CMK (cell line): Measurements from ENCODE around the gene TMEM141.
"Not testable (repeated sequence)": the region's sequence is repeated elsewhere in the genome, so short reads cannot be mapped to it uniquely, and the experiment has no call there.

Experiments used
- DNase-seq: peaks from one replicate; pipeline ENCODE4 v3.0.0-alpha.2; 2010; ENCODE audit warnings: low read depth

TMEM141 gene

DNA sequence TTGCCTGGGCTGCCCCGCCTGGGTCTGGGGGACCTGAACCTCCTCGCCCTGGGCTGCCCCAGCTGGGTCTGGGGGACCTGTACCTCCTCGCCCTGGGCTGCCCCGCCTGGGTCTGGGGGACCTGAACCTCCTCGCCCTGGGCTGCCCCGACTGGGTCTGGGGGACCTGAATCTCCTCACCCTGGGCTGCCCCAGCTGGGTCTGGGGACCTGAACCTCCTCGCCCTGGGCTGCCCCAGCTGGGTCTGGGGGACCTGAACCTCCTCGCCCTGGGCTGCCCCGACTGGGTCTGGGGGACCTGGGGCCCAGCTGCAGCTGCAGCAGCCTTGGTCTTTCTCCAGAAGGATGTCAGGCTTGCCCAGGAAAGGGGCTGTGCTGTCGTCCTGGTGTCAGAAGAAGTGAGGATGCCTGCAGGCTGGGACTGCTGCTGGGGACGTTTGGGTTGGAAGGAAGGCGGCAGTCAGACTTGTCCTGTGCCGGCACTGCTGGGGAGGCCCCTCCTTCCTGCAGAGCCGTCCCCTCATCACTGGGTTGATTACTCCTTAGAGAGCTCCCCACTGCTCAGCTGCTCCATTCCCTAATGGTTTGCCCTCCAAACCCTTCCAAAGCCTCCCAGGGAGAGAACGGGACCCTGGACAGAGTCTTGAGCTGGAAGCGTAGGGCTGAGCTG, 42.4 kb downstream of the TMEM141 start:
- not testable (repeated sequence) for DNase-seq

DNA sequence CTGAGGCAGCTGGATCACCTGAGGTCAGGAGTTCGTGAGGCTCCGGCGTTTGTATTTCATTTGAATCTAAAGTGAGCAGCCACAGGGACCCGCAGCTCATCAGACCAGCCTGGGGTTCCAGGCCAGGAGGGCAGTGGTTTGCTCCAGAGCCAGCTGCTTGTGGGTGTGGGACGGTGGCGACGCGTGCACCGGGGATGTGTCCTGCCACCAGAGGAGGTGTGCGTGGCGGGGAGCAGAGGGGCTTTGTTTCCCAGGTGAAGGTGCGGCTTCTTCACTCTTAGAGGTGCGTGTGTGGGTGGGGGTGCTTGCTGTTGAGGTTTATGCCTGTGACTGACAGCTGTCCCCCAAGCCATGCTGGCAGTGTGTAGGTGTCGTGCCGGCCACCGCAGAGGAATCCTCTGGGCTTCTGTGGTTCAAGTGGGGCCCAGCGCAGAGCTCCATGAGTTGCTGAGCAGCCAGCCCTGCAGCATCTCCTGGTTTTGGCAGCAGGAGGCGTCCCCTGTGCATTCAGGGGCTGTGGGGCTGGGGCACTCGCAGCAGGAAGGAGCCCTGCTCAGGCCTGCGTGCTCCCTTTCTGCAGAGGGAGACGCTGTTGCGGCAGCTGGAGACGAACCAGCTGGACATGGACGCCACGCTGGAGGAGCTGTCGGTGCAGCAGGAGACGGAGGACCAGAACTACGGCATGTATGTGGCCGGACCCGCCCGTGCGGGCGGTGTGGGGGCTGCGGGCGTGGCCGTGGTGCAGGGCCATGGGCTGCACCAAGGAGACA, 44.2 kb downstream of the TMEM141 start:
- DNase-seq = no peak

DNA sequence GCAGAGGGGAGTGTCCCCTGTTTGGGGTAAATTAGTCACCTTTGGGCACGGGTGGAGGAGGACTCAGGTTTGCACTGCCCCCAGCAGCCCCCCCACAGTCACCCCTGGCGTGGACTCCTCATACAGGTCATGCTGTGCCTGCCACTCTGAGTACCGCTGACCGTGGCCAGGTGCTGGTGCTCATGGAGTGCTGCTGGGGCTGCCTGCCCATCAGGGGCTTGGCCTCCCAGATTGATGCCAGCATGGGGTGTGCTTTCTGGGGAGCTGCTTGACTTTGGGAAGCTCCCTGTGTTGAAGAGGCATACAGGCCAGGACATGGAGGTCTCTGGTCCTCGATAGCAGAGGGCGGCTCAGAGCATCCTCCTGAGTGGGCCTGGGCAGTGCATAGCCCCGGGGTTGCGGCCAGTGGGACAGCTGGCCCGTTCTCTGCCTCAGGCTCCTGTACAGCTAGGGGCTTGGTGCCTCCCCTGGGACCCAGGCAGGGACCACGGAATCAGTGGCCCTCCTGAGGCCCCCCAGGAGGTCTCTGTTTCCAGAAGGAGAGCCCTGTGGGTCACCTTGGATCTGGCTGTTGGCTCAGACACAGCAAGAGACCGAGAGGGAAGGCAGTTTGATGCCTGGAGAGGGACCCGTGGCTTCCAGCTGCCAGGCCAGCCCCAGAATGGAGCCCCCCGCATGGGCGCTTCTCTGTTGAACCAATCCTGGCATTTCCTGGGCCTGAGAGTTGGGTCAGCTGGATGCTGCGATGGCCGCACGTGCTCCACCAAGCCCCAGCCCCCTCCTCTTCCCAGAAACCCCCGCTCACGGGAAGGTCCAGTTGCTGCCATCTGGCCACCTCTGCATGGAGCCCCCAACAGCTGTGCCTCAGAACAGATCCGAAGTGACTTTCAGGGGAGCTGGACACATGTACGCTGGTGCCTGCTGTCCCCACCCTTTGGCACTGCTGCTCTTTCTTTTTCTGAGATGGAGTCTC, 45.1 kb downstream of the TMEM141 start:
- no peak for DNase-seq

DNA sequence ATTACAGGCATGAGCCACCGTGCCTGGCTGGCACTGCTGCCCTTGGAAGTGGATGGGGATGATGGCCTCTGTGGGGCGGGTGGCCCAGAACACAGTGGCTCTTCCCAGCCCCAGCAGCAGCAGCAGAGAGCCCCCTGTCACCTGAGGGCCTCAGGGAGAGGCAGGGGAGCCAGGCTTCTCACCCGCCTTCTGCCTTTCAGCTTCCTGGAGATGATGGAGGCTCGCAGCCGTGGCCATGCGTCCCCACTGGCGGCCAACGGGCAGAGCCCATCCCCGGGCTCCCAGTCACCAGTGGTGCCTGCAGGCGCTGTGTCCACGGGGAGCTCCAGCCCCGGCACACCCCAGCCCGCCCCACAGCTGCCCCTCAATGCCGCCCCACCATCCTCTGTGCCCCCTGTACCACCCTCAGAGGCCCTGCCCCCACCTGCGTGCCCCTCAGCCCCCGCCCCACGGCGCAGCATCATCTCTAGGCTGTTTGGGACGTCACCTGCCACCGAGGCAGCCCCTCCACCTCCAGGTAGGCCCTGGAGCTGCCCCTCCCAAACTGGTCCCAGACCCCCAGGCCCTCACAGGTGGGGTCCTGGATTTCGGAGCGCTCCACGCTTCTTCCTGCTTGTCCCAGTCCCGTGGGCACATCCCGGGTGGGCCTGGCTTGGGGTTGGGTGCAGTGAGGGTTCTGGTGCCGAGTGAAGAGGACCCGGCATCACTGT, 46.2 kb downstream of the TMEM141 start:
- no peak for DNase-seq

DNA sequence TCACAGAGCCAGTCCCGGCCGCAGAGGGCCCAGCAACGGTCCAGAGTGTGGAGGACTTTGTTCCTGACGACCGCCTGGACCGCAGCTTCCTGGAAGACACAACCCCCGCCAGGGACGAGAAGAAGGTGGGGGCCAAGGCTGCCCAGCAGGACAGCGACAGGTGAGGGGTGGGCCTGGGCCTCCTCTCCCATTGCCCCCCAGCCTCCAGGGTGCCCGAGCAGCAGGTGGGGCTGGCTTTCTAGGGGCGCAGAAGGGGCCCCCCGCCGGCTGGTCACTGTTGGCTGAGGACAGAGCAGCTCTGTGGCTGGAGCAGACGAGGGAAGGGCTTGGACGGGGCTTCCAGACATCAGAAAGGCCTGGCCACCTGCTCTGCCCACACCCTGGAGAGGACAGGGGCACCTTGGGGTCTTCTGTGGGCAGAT, 46.7 kb downstream of the TMEM141 start:
- not testable (repeated sequence) for DNase-seq

DNA sequence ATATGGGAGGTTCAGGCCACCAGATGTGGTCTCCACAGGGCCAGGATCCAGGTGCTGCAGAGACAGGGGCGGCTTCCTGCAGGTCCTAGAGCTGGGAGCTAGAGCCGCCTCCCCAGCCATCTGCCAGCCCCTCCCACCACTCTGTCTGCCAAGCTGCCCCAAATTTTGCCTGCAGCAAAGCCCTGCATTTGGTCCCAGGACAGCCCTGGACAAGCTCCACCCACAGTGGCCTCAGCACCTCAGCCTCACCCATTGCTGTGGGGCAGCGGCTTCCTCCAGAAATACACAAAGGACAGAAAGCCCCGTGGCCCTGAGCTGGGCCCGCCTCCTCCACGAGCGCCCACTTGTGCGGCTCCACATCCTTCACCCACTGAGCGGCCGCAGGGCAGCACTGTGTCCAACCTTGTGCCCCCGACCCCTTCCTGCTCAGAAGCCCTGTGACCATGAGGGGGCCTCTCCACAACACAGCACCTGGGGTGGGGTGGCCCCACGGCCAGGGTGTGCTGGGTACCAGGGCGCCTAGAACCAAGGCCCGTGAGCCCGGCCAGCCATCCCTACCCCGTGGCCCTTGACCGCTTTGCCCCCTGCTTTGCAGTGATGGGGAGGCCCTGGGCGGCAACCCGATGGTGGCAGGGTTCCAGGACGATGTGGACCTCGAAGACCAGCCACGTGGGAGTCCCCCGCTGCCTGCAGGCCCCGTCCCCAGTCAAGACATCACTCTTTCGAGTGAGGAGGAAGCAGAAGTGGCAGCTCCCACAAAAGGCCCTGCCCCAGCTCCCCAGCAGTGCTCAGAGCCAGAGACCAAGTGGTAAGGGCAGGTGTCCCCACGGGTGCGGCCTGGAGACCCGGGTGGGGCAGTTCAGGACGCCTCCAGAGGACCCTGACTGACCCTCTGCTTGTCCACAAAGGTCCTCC, 47.4 kb downstream of the TMEM141 start:
- no peak for DNase-seq

DNA sequence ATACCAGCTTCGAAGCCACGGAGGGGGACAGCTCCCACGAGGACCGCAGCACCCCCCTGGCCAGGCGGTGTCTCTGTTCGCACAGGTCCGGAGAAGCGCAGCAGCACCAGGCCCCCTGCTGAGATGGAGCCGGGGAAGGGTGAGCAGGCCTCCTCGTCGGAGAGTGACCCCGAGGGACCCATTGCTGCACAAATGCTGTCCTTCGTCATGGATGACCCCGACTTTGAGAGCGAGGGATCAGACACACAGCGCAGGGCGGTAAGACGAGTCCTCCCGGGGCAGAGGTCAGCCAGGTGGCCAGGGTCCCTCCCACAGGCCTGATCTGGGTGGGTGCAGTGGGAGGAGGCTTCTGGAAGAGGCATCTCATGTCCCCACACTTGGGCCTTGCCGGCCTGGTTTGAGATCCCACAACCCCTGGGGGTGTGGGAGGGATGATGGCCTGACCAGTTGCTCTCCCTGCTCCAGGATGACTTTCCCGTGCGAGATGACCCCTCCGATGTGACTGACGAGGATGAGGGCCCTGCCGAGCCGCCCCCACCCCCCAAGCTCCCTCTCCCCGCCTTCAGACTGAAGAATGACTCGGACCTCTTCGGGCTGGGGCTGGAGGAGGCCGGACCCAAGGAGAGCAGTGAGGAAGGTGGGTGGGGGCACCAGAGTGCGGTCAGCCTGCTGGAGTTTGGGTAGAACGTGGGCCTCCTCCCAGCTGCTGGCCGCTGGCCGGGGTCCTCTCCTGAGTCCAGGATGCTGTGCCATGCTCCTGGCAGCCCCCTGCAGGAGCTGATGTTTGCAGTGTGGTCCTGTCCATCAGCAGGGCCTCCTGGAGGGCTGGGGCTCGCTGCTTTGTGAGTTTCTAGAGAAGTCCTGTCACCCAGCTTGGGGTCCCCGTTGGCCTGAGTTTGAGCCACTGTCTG, 48.3 kb downstream of the TMEM141 start:
- DNase-seq = no peak

DNA sequence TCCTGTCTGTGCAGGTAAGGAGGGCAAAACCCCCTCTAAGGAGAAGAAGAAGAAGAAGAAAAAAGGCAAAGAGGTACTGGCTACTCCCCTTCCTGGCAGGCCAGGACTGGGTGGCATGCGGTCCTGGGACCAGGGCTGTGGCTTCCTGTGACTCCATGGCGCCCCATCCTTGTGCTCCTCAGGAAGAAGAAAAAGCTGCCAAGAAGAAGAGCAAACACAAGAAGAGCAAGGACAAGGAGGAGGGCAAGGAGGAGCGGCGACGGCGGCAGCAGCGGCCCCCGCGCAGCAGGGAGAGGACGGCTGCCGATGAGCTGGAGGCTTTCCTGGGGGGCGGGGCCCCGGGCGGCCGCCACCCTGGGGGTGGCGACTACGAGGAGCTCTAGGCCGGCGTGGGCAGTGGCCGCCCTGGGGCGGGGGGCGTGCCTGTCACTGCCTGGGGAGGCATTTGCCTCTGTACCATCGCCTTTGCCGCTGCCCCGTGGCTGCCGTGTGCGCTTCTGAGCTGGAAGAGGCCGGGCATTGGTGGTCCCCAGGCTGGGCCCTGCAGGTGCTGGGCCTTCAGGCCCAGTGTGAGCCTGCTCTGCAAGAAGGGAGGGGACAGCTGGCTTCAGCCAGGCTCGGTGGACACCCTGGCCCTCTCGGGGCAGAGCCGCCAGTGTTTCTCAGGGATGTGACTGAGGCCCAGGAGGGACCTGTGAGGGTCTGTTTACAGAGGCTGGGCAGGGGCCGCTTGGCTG, 49.2 kb downstream of the TMEM141 start:
- DNase-seq = no peak

DNA sequence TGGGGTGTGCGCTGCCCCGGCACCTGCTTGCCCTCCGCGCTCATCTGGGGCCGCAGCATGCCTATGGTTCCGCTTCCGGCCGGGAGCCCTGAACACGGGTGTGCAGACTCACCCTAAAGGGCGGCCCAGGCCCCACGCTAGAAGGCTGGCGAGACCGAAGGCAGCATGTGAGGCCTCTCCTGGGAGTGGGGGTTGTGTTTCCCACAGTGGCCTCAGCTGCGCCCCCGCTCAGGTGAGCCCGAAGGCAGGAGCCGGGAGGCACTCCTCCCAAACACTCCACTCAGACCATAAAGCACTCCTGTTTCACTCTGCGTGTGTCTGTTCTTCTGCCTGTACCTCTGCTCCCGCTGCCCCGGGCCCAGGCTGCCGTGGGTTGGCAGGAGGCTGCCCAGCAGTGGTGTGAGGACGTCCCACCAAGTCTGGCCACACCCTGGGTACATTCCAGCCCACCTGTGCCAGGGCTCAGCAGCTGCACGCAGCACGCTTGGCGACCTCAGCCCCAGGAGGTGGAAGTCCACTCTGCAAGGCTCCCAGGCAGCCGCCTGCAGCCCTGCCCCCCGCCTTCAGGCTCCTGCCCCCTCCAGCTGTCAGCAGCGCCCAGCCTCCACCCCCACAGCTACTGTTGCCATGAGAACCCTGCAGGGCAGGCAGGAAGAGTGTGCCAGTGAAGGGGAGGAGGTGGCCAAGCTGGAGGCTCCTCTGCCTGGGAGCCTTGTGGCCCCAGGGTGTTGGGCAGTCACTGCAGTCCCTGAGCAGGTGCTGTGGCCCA, 49.9 kb downstream of the TMEM141 start:
- no peak for DNase-seq

DNA sequence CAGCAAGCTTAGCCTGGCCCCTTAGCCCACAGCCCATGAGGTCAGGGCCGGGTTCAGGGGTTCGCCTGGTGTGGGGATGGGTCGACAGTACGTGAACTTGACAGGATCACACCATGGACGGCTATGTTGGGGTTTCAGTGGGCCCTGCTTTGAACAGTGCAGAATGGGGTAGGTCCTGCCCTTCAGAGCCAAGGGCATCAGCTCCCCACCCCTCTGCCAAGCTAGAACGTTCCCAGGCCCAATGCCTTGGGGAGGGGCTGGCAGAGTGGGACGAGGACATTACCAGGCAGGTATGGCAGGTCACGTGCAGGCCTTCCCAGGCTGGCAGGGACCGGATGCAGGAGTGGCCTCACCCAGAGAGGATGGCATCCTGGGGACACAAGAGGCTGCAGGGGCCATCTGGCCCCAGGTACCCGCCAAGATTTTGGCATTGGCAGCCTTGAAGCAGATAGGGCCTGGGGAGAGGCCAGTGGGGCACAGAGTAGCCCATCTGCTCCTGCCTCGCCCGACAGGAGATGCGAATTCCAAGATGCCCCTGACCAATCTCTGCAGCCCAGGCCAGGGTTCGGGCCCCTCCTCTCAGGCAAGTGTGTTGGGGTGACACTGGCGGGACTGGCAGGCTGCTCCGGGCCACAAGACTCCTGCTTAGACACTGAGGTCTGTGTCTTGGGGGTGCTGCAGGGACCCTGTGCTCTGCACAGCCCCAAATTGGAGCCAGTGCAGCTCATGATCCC, 50.7 kb downstream of the TMEM141 start:
- not testable (repeated sequence) for DNase-seq

DNA sequence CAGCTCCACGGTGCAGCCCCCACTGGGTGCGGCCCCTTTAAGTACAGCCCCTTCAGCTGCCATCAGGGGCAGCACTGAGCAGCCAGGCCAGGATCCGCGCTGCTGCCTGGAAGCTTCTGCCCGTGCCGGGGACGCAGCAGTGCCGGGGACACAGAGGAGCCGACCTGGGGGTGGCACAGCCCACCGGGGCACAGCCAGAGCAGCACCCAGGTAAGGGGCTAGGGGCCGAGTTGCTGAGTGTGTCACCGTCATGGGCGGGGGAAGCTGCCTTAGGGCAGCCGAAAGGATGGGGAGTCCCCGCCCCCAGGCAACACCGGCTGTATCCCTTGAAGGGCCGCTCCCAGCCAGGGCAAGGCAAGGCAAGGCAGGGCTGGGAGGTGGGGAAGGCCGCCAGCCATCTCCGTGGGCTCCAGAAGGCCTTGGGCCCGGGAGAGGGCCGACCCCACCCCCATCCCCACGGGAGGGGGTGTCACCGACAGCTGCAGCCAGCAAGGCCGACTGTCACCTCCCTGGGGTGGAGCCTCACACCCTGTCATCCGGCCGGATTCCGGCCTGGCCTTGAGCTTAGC, 51.3 kb downstream of the TMEM141 start, which contains the start of gene AJM1:
AJM1 (plus strand) TSS at position 99 of the 569 bp plus-strand sequence. CDS start 1,937 bp downstream, outside the sequence.
- DNase-seq = peak; percentile 49
